HepG2 (cell line): ENCODE results near the gene DYDC2. TPM values are rescaled to one million over a fixed set of nuclear protein-coding genes. Genes with fewer than 3 reads are reported as not detected.
A peak's percentile ranks its signal among the peaks of the same experiment; 100 is the strongest.

Experiments used
- ELF4 ChIP-seq: sonication (generic); formaldehyde crosslinking; IDR thresholded peaks from 2 replicates; pipeline ENCODE4 v1.5.0; 2020; ENCODE audit warnings: missing genetic modification reagents, mild to moderate bottlenecking, moderate library complexity, borderline replicate concordance
- GFI1 ChIP-seq: sonication (generic); formaldehyde crosslinking; IDR thresholded peaks from 2 replicates; pipeline ENCODE4 v1.5.0; 2020; ENCODE audit warnings: missing genetic modification reagents, mild to moderate bottlenecking, borderline replicate concordance
- KLF12 ChIP-seq: sonication (generic); formaldehyde crosslinking; IDR thresholded peaks from 2 replicates; pipeline ENCODE4 v1.4.0; 2020; ENCODE audit warnings: missing genetic modification reagents, borderline replicate concordance
- MTA3 ChIP-seq: sonication (generic); formaldehyde crosslinking; IDR thresholded peaks from 2 replicates; pipeline ENCODE4 v1.4.0; 2020; ENCODE audit warnings: missing genetic modification reagents
- NFATC3 ChIP-seq: sonication (generic); formaldehyde crosslinking; IDR thresholded peaks from 2 replicates; pipeline ENCODE4 v1.5.1; 2020; ENCODE audit warnings: mild to moderate bottlenecking, missing genetic modification reagents
- NFE2L1 ChIP-seq: sonication (generic); formaldehyde crosslinking; IDR thresholded peaks from 2 replicates; pipeline ENCODE4 v1.4.0; 2020; ENCODE audit warnings: missing genetic modification reagents, mild to moderate bottlenecking, borderline replicate concordance
- PHF8 ChIP-seq: sonication (generic); formaldehyde crosslinking; IDR thresholded peaks from 2 replicates; pipeline ENCODE4 v1.5.0; 2020; ENCODE audit warnings: missing genetic modification reagents
- PTBP1 ChIP-seq: fragments of 200-400 bp; formaldehyde crosslinking; IDR thresholded peaks from 2 replicates; pipeline ENCODE4 v1.6.1; 2018; ENCODE audit warnings: low read length, low read depth; ENCODE audit not compliant: poor library complexity, severe bottlenecking
- RFX5 ChIP-seq: IDR thresholded peaks from 2 replicates; pipeline ENCODE4 v1.6.1; 2011; ENCODE audit warnings: low read depth, low read length, improper control_type of control experiment
- TBL1XR1 ChIP-seq: fragments of 150-350 bp; IDR thresholded peaks from 2 replicates; pipeline ENCODE4 v1.6.1; 2014; ENCODE audit warnings: borderline replicate concordance, low read length; ENCODE audit not compliant: partially characterized antibody
- TOPORS ChIP-seq: sonication (generic); formaldehyde crosslinking; IDR thresholded peaks from 2 replicates; pipeline ENCODE4 v1.8.0; 2023; ENCODE audit warnings: mild to moderate bottlenecking, missing genetic modification reagents
- WIZ ChIP-seq: sonication (generic); formaldehyde crosslinking; IDR thresholded peaks from 2 replicates; pipeline ENCODE4 v1.5.1; 2020; ENCODE audit warnings: mild to moderate bottlenecking, missing genetic modification reagents
- ZFAT ChIP-seq: sonication (generic); formaldehyde crosslinking; conservative IDR thresholded peaks from 2 replicates; pipeline ENCODE4 v1.8.1; 2023; ENCODE audit warnings: missing genetic modification reagents, inconsistent platforms
- ZMYM3 ChIP-seq: sonication (generic); formaldehyde crosslinking; IDR thresholded peaks from 2 replicates; pipeline ENCODE4 v1.5.1; 2020; ENCODE audit warnings: mild to moderate bottlenecking, missing genetic modification reagents
- ZNF256 ChIP-seq: sonication (generic); formaldehyde crosslinking; conservative IDR thresholded peaks from 2 replicates; pipeline ENCODE4 v1.4.0; 2020; ENCODE audit warnings: missing genetic modification reagents
- ZNF317 ChIP-seq: sonication (generic); formaldehyde crosslinking; IDR thresholded peaks from 2 replicates; pipeline ENCODE4 v1.5.0; 2020; ENCODE audit warnings: mild to moderate bottlenecking, missing genetic modification reagents
- ZNF615 ChIP-seq: sonication (generic); formaldehyde crosslinking; IDR thresholded peaks from 2 replicates; pipeline ENCODE4 v1.5.0; 2020; ENCODE audit warnings: mild to moderate bottlenecking, missing genetic modification reagents, borderline replicate concordance
- ZNF788 ChIP-seq: sonication (generic); formaldehyde crosslinking; IDR thresholded peaks from 2 replicates; pipeline ENCODE4 v1.5.0; 2020; ENCODE audit warnings: mild to moderate bottlenecking, missing genetic modification reagents, borderline replicate concordance
- polyA plus RNA-seq, 8 experiments: library from polyadenylated mRNA; depleted of rRNA in 3 of 8; stranded (reverse) in 7 of 8; unstranded in 1 of 8; fragments of >200 nt; fragmentation: Illumina TruSeq in 4 of 8; extraction: Trizol in 4 of 8; gene quantifications; 2 replicates each; pipeline versions ENCODE4 v1.2.1 to v1.2.3, GENCODE V29; 2011 to 2016; ENCODE audit warnings: low read depth in 4 of 8, missing spikeins in 1 of 8, mixed read lengths in 1 of 8; ENCODE audit not compliant: insufficient read depth in 1 of 8
- total RNA-seq, 5 experiments: library from RNA; depleted of rRNA; stranded (reverse); fragments of >200 nt; fragmentation: Illumina TruSeq; extraction: Trizol; gene quantifications; 2 replicates each; pipeline ENCODE4 v1.2.3, GENCODE V29; 2016; ENCODE audit warnings: low read depth in 1 of 5
- TF ChIP-seq, protein P1 (sequence below): sonication (generic); formaldehyde crosslinking; IDR thresholded peaks from 2 replicates; pipeline ENCODE4 v1.5.0; 2020; ENCODE audit warnings: missing genetic modification reagents
- TF ChIP-seq, protein P2 (sequence below): sonication (generic); formaldehyde crosslinking; IDR thresholded peaks from 2 replicates; pipeline ENCODE4 v1.8.1; 2023; ENCODE audit warnings: missing genetic modification reagents, mild to moderate bottlenecking, borderline replicate concordance
- TF ChIP-seq, protein P3 (sequence below): sonication (generic); formaldehyde crosslinking; IDR thresholded peaks from 2 replicates; pipeline ENCODE4 v1.8.0; 2022; ENCODE audit warnings: low read depth, missing genetic modification reagents
- TF ChIP-seq, protein P4 (sequence below): sonication (generic); formaldehyde crosslinking; IDR thresholded peaks from 2 replicates; pipeline ENCODE4 v1.4.0; 2020; ENCODE audit warnings: missing genetic modification reagents

The DYDC2 gene
- total and polyA plus RNA-seq, 2 of the 13 experiments (the other 11 are each of a cell fraction or from before 2014, with no cell fraction given): 0.98 to 2.3 TPM

DNA sequence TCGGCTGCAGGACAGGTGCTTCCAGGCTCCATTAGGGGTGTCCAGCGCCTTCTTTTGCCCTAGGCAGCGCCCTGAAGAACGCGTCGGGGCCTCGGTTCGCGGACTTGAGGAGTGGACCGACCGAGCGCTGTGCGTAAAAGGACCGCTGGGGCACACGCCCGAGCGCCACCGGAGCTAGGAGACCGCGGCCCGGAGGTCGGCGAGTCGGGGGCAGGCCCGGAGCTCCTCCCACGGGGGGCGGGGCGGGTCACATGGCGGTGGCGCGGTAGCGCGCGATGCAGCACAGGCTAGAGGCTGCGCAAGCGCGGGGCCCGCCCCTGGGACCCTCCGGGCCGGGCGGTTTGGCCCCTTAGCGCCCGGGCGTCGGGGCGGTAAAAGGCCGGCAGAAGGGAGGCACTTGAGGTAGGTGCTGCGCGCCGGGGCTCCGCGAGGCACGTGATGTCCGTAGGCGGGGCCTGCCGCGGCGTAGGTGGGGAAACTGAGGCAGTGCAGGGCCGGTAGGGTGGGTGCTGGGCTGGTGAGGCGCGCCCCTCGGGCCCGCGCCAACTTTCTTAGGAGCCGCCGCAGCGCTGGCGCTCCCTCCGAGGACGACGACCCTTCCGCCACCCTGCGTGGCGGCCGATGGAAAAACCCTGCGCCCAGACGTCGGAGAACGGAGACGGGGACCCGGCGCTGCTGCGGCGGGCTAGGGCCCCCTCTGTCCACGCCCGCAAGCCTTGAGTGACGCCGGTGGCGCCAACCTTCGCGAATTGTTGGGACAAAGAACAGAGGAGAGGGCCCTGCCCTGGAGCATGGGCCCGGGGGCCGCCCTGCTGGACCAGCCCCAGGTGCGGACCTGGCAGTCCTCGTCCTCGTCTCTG is 51.9 kb downstream of the DYDC2 start, which contains the start of gene PRXL2A (continued):
- TF ChIP-seq, protein P1, sequence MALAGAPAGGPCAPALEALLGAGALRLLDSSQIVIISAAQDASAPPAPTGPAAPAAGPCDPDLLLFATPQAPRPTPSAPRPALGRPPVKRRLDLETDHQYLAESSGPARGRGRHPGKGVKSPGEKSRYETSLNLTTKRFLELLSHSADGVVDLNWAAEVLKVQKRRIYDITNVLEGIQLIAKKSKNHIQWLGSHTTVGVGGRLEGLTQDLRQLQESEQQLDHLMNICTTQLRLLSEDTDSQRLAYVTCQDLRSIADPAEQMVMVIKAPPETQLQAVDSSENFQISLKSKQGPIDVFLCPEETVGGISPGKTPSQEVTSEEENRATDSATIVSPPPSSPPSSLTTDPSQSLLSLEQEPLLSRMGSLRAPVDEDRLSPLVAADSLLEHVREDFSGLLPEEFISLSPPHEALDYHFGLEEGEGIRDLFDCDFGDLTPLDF (CRISPR knock-in tag): peak; percentile 62; the same call in 1 of the 2 replicates
- no peak for TF ChIP-seq ZNF317
- TF ChIP-seq WIZ (CRISPR knock-in tag): no peak
- peak; percentile 70; the same call in 1 of the 2 replicates for TF ChIP-seq NFATC3 (CRISPR knock-in tag)
- 0 out of 2 replicates have a peak, but pooled peaks have one; percentile 14 for TF ChIP-seq ELF4 (CRISPR knock-in tag)
- TF ChIP-seq NFE2L1 (CRISPR knock-in tag): no peak
- TF ChIP-seq ZMYM3 (CRISPR knock-in tag): no peak
- no peak; the same call in 1 of the 2 replicates for TF ChIP-seq ZNF615
- TF ChIP-seq TBL1XR1: no peak
- TF ChIP-seq GFI1 (CRISPR knock-in tag): peak; percentile 5; the same call in 1 of the 2 replicates
- no peak for TF ChIP-seq PTBP1
- peak; percentile 92 for TF ChIP-seq PHF8 (CRISPR knock-in tag)
- TF ChIP-seq, protein P2, sequence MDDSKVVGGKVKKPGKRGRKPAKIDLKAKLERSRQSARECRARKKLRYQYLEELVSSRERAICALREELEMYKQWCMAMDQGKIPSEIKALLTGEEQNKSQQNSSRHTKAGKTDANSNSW (CRISPR knock-in tag): peak; percentile 66; the same call in 1 of the 2 replicates
- TF ChIP-seq TOPORS: peak; percentile 59
- TF ChIP-seq ZNF788: peak; percentile 10
- 0 out of 2 replicates have a peak, but pooled peaks have one; percentile 75 for TF ChIP-seq KLF12 (CRISPR knock-in tag)
- TF ChIP-seq RFX5: no peak
- TF ChIP-seq ZNF256 (CRISPR knock-in tag): peak; percentile 21; the same call in 1 of the 2 replicates
- no peak for TF ChIP-seq MTA3 (CRISPR knock-in tag)
- TF ChIP-seq ZFAT (CRISPR knock-in tag): 0 out of 2 replicates have a peak, but pooled peaks have one; percentile 43
- TF ChIP-seq, protein P3, sequence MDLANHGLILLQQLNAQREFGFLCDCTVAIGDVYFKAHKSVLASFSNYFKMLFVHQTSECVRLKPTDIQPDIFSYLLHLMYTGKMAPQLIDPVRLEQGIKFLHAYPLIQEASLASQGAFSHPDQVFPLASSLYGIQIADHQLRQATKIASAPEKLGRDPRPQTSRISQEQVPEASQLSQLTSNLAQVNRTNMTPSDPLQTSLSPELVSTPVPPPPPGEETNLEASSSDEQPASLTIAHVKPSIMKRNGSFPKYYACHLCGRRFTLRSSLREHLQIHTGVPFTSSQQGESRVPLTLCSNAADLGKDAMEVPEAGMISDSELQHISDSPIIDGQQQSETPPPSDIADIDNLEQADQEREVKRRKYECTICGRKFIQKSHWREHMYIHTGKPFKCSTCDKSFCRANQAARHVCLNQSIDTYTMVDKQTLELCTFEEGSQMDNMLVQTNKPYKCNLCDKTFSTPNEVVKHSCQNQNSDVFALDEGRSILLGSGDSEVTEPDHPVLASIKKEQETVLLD (CRISPR knock-in tag): peak; percentile 90
- TF ChIP-seq, protein P4, sequence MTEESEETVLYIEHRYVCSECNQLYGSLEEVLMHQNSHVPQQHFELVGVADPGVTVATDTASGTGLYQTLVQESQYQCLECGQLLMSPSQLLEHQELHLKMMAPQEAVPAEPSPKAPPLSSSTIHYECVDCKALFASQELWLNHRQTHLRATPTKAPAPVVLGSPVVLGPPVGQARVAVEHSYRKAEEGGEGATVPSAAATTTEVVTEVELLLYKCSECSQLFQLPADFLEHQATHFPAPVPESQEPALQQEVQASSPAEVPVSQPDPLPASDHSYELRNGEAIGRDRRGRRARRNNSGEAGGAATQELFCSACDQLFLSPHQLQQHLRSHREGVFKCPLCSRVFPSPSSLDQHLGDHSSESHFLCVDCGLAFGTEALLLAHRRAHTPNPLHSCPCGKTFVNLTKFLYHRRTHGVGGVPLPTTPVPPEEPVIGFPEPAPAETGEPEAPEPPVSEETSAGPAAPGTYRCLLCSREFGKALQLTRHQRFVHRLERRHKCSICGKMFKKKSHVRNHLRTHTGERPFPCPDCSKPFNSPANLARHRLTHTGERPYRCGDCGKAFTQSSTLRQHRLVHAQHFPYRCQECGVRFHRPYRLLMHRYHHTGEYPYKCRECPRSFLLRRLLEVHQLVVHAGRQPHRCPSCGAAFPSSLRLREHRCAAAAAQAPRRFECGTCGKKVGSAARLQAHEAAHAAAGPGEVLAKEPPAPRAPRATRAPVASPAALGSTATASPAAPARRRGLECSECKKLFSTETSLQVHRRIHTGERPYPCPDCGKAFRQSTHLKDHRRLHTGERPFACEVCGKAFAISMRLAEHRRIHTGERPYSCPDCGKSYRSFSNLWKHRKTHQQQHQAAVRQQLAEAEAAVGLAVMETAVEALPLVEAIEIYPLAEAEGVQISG (CRISPR knock-in tag): peak; percentile 53
